Spinal cord (tissue), 10 donors: ENCODE results near the gene CMSS1. TPM values are rescaled to one million over a fixed set of nuclear protein-coding genes. Genes with fewer than 3 reads are reported as not detected.

Source experiments
- DNase-seq, 6 donors: peaks; one replicate each; pipeline versions ENCODE4 v3.0.0 to v3.0.0-alpha.2; 2013 to 2015; ENCODE audit warnings: low spot score in 6 of 6, low read depth in 4 of 6
- H3K27ac ChIP-seq: one replicate; pipeline ENCODE4 v1.5.1; 2013; ENCODE audit warnings: low read depth, low read length, control low read depth
- H3K27me3 ChIP-seq: one replicate; pipeline ENCODE4 v1.6.1; 2013; ENCODE audit warnings: low read length; ENCODE audit not compliant: control insufficient read depth, insufficient read depth
- H3K36me3 ChIP-seq: one replicate; pipeline ENCODE4 v1.6.1; 2013; ENCODE audit warnings: low read length; ENCODE audit not compliant: control insufficient read depth, insufficient read depth
- H3K4me1 ChIP-seq: one replicate; pipeline ENCODE4 v1.6.1; 2013; ENCODE audit warnings: low read length; ENCODE audit not compliant: control insufficient read depth, insufficient read depth
- H3K4me3 ChIP-seq: one replicate; pipeline ENCODE4 v1.5.1; 2013; ENCODE audit warnings: low read depth, low read length, control low read depth
- H3K9me3 ChIP-seq: one replicate; pipeline ENCODE4 v1.6.1; 2013; ENCODE audit warnings: low read length; ENCODE audit not compliant: control insufficient read depth, insufficient read depth
- WGBS: methylation state at CpG from one replicate; pipeline ENCODE4 v1.1.5; 2013; ENCODE audit warnings: missing lambda C conversion rate; ENCODE audit not compliant: insufficient coverage; 5-methylcytosine and 5-hydroxymethylcytosine counted together
- polyA plus RNA-seq, 2 donors: library from polyadenylated mRNA; unstranded; fragments of 120-200 nt; gene quantifications; one replicate each; pipeline ENCODE4 v1.2.1, GENCODE V29; 2013; ENCODE audit not compliant: insufficient read length in 2 of 2
- total RNA-seq, 2 donors: library from RNA; depleted of rRNA in 1 of 2; stranded (reverse); fragments of 120-200 nt in 1 of 2; fragments of >200 nt in 1 of 2; gene quantifications; one replicate each; pipeline versions ENCODE4 v1.2.3 to v1.2.4, GENCODE V29; 2013 to 2014
- donor health status: healthy.

Gene CMSS1
- total and polyA plus RNA-seq, 4 donors, result 19.9 to 50.4 (median 36.3) TPM

- Histone ChIP-seq H3K36me3 (no peaks in the 10 kb centered on the region), H3K27me3 (no peaks in the 10 kb centered on the region), H3K9me3 (no peaks in the 10 kb centered on the region), H3K27ac (no peak overlapping the region), H3K4me3 (no peak overlapping the region), H3K4me1 (peaks cover 3% of the 10 kb centered on the region)
- WGBS, result no CpG with 5 or more reads among the region's 1 CpG
- DNase-seq, result no peak
These were observed 103.7 kb downstream of the CMSS1 start for GRCh38 chr3:99921377-99921695.

GRCh38 chr3:99921986-99922385 is 104.3 kb downstream of the CMSS1 start:
- no CpG with 5 or more reads among the region's 1 CpG for WGBS
- Histone ChIP-seq H3K27ac (no peak overlapping the region), H3K9me3 (no peaks in the 10 kb centered on the region), H3K4me1 (peaks cover 3% of the 10 kb centered on the region), H3K27me3 (no peaks in the 10 kb centered on the region), H3K4me3 (no peak overlapping the region), H3K36me3 (no peaks in the 10 kb centered on the region)
- DNase-seq, result no peak

- no peak overlapping the region for H3K4me3 ChIP-seq
- no peaks in the 10 kb centered on the region for H3K36me3 ChIP-seq
- no peak for DNase-seq
- no peaks in the 10 kb centered on the region for H3K9me3 ChIP-seq
- no peak overlapping the region for H3K27ac ChIP-seq
- peaks cover 3% of the 10 kb centered on the region for H3K4me1 ChIP-seq
- H3K27me3 ChIP-seq, result no peaks in the 10 kb centered on the region
These were observed 106.2 kb downstream of the CMSS1 start for GRCh38 chr3:99923873-99924272.

GRCh38 chr3:99925584-99926230 is 108.0 kb downstream of the CMSS1 start:
- 68% methylated on average over 3 of the region's 4 CpGs for WGBS
- DNase-seq, result no peak
- H3K4me1 ChIP-seq, result peaks cover 3% of the 10 kb centered on the region
- H3K36me3 ChIP-seq, result no peaks in the 10 kb centered on the region
- no peaks in the 10 kb centered on the region for H3K9me3 ChIP-seq
- no peak overlapping the region for H3K4me3 ChIP-seq
- H3K27me3 ChIP-seq, result no peaks in the 10 kb centered on the region
- no peak overlapping the region for H3K27ac ChIP-seq

- Histone ChIP-seq H3K4me3 (no peak overlapping the region), H3K27me3 (no peaks in the 10 kb centered on the region), H3K4me1 (peaks cover 3% of the 10 kb centered on the region), H3K9me3 (no peaks in the 10 kb centered on the region), H3K27ac (peak overlapping the region; percentile 58), H3K36me3 (no peaks in the 10 kb centered on the region)
- 51% methylated on average over 2 of the region's 7 CpGs for WGBS
- DNase-seq, result no peak
These were observed 110.2 kb downstream of the CMSS1 start for GRCh38 chr3:99927671-99928457.

- Histone ChIP-seq H3K27me3 (no peaks in the 10 kb centered on the region), H3K9me3 (no peaks in the 10 kb centered on the region), H3K27ac (peak overlapping the region; percentile 29), H3K4me3 (no peak overlapping the region), H3K4me1 (peaks cover 3% of the 10 kb centered on the region), H3K36me3 (no peaks in the 10 kb centered on the region)
- 33% methylated on average over 1 of the region's 7 CpGs for WGBS
- peak in 1 of 6 donors; percentile 51 for DNase-seq
These were observed 111.4 kb downstream of the CMSS1 start for GRCh38 chr3:99928771-99929744.

GRCh38 chr3:99929745-99930139 is 112.1 kb downstream of the CMSS1 start:
- Histone ChIP-seq H3K36me3 (no peaks in the 10 kb centered on the region), H3K9me3 (no peaks in the 10 kb centered on the region), H3K4me3 (no peak overlapping the region), H3K27ac (peak overlapping the region; percentile 29), H3K27me3 (no peaks in the 10 kb centered on the region), H3K4me1 (peaks cover 3% of the 10 kb centered on the region)
- peak in 2 of 6 donors; percentile 36 to 54 for DNase-seq
- 25% methylated on average over 1 of the region's 3 CpGs for WGBS

- no peaks in the 10 kb centered on the region for H3K36me3 ChIP-seq
- H3K9me3 ChIP-seq, result no peaks in the 10 kb centered on the region
- peak overlapping the region; percentile 13 for H3K27ac ChIP-seq
- DNase-seq, result no peak
- no peak overlapping the region for H3K4me3 ChIP-seq
- no peaks in the 10 kb centered on the region for H3K4me1 ChIP-seq
- WGBS, result no CpG with 5 or more reads among the region's 1 CpG
- H3K27me3 ChIP-seq, result no peaks in the 10 kb centered on the region
These were observed 113.4 kb downstream of the CMSS1 start for GRCh38 chr3:99931059-99931458.

GRCh38 chr3:99933971-99934750 is 116.5 kb downstream of the CMSS1 start:
- no peak overlapping the region for H3K4me3 ChIP-seq
- H3K9me3 ChIP-seq, result no peaks in the 10 kb centered on the region
- no peaks in the 10 kb centered on the region for H3K4me1 ChIP-seq
- no peak for DNase-seq
- no peaks in the 10 kb centered on the region for H3K36me3 ChIP-seq
- H3K27me3 ChIP-seq, result no peaks in the 10 kb centered on the region
- 94% methylated on average over 3 of the region's 5 CpGs for WGBS
- H3K27ac ChIP-seq, result no peak overlapping the region
